ENCODE data around the gene AKAP13. TPM values are rescaled to one million over a fixed set of nuclear protein-coding genes. Genes with fewer than 3 reads are reported as not detected.

Gene AKAP13
- total and polyA plus RNA-seq, 2 of the 8 experiments (the other 6 are each of a cell fraction or from before 2014, with no cell fraction given): 14.0 to 46.2 TPM

- H2AK5ac ChIP-seq (ENCODE audit: low read depth, low read length): no peak overlapping the region
- no peak overlapping the region for H3K9ac ChIP-seq (replicated peaks in 1 of 4; ENCODE audit: extremely low read depth in 1 of 4, low read depth in 3 of 4, low read length in 3 of 4)
- H4K20me1 ChIP-seq (replicated peaks in 1 of 2; ENCODE audit: control insufficient read depth in 1 of 2, insufficient read depth in 2 of 2, low read length in 2 of 2): peaks cover 0 to 3% of the 10 kb centered on the region in 2 experiments
- peaks cover 0 to 4% (median 1%) of the 10 kb centered on the region in 4 experiments; a peak in 1 of 7 replicates for H3K4me1 ChIP-seq (replicated peaks in 1 of 4; ENCODE audit: control insufficient read depth in 3 of 4, insufficient read depth in 4 of 4, low read length in 3 of 4)
- H3K4ac ChIP-seq (replicated peaks; ENCODE audit: insufficient read length, low read depth, low read length): no peak overlapping the region
- H3K23me2 ChIP-seq (ENCODE audit: low read depth, low read length): no peaks in the 10 kb centered on the region
- H4K5ac ChIP-seq (ENCODE audit: insufficient read length, low read depth, low read length): no peak overlapping the region
- no peak overlapping the region for H2AFZ ChIP-seq (ENCODE audit: low read length)
- no peaks in the 10 kb centered on the region; a peak in 1 of 8 replicates for H3K36me3 ChIP-seq (ENCODE audit: control insufficient read depth in 2 of 4, insufficient read depth in 4 of 4, low read length in 3 of 4)
- no peak overlapping the region for H4K8ac ChIP-seq (ENCODE audit: extremely low read depth, insufficient read depth, low read length)
- H3K14ac ChIP-seq (ENCODE audit: insufficient read length): no peak overlapping the region
- H2BK5ac ChIP-seq (ENCODE audit: low read depth, low read length): no peak overlapping the region
- H3K27me3 ChIP-seq (replicated peaks in 1 of 4; ENCODE audit: control insufficient read depth in 3 of 4, extremely low read depth in 1 of 4, insufficient read depth in 3 of 4, low read length in 3 of 4): no peaks in the 10 kb centered on the region
- no peaks in the 10 kb centered on the region for H3K9me3 ChIP-seq (ENCODE audit: insufficient read depth in 2 of 2, low read depth in 1 of 2, low read length in 1 of 2)
- no peak overlapping the region for H3K27ac ChIP-seq (ENCODE audit: low read depth, low read length)
- POLR2A ChIA-PET (ENCODE audit: partially characterized antibody): no interaction called here
- no peaks in the 10 kb centered on the region for H3K79me1 ChIP-seq (ENCODE audit: low read depth, low read length)
- CTCF ChIA-PET (ENCODE audit: partially characterized antibody): interaction anchor here (0.6 to 1.7 kb wide), 11 partner anchors 9 to 557 kb away, joined by 3 to 5 read pairs (median 3); no protein-coding TSS in a partner anchor
- H2BK12ac ChIP-seq (ENCODE audit: low read depth, low read length): no peak overlapping the region
- 73% methylated on average over 15 of the region's 15 CpGs; no CpG with 5 or more reads in 1 of the 2 experiments for WGBS, 2 experiments (ENCODE audit: extremely low coverage in 1 of 2, insufficient coverage in 1 of 2, insufficient read length in 1 of 2, insufficient replicate concordance in 2 of 2, low coverage in 1 of 2, low lambda C conversion rate in 2 of 2, missing lambda C conversion rate in 1 of 2)
- no peak overlapping the region for H3K4me3 ChIP-seq (ENCODE audit: extremely low read depth in 1 of 4, insufficient read depth in 2 of 4, low read depth in 3 of 4, low read length in 4 of 4)
- no peak overlapping the region for H4K91ac ChIP-seq (replicated peaks; ENCODE audit: insufficient read length, low read length)
- FAIRE-seq: no peak
- no peak overlapping the region for H3K23ac ChIP-seq (ENCODE audit: insufficient read length)
- DNase-seq (ENCODE audit: low read depth in 1 of 2, low spot score in 2 of 2): peak; percentile 13 to 54
- no peaks in the 10 kb centered on the region for H3K79me2 ChIP-seq (ENCODE audit: control insufficient read depth in 1 of 2, insufficient read depth in 2 of 2, low read length in 2 of 2)
- H2BK15ac ChIP-seq (ENCODE audit: low read length): no peak overlapping the region
- H3K56ac ChIP-seq (replicated peaks; ENCODE audit: insufficient read length, low read depth, low read length): no peak overlapping the region
- no peak overlapping the region for H2BK20ac ChIP-seq (ENCODE audit: low read length)
- H2BK120ac ChIP-seq (replicated peaks; ENCODE audit: low read depth, low read length): no peak overlapping the region
- H3K4me2 ChIP-seq (ENCODE audit: insufficient read depth in 1 of 2, low read depth in 2 of 2, low read length in 2 of 2): no peak overlapping the region; a peak in 1 of 4 replicates
- H3K18ac ChIP-seq (ENCODE audit: extremely low read depth, low read length): no peak overlapping the region
- no peak for TF ChIP-seq RNF2 (IDR thresholded peaks at IDR 0.05; ENCODE audit: borderline replicate concordance, low read depth, low read length, missing control alignments, poor library complexity, severe bottlenecking)
- TF ChIP-seq TAF1 (IDR thresholded peaks at IDR 0.05; ENCODE audit: low read depth, low read length): no peak
- TF ChIP-seq EZH2 (IDR thresholded peaks at IDR 0.05; ENCODE audit: low read depth, low read length, severe bottlenecking): no peak
- no peak for TF ChIP-seq YY1 (IDR thresholded peaks at IDR 0.05; ENCODE audit: low read depth, low read length)
- TF ChIP-seq CBX8 (IDR thresholded peaks at IDR 0.05; ENCODE audit: borderline replicate concordance, low read depth, low read length): no peak
- TF ChIP-seq FOSL1 (IDR thresholded peaks at IDR 0.05; ENCODE audit: insufficient read depth, low read depth, low read length): no peak
- TF ChIP-seq SAP30 (IDR thresholded peaks at IDR 0.05; ENCODE audit: insufficient read depth, insufficient replicate concordance, low read length): no peak
- TF ChIP-seq E2F6 (IDR thresholded peaks at IDR 0.05): no peak
- TF ChIP-seq RAD21 (IDR thresholded peaks at IDR 0.05 in 1 of 2, conservative IDR thresholded peaks at IDR 0.05 in 1 of 2; ENCODE audit: low read depth in 2 of 2, low read length in 2 of 2): peak in 1 of 2 experiments; percentile 25; a peak in 1 of 4 replicates
- no peak for TF ChIP-seq RBBP5 (IDR thresholded peaks at IDR 0.05; ENCODE audit: borderline replicate concordance, low read depth, low read length)
Measured at GRCh38 chr15:85543741-85544155, 163.3 kb downstream of the AKAP13 start.

Data from H1 (cell line).